Measurements from ENCODE around the gene TRABD2A.
"Not testable (repeated sequence)": the region's sequence is repeated elsewhere in the genome, so short reads cannot be mapped to it uniquely, and the experiment has no call there.

TRABD2A gene

GRCh38 chr2:84879584-84880394 is 1.1 kb downstream of the TRABD2A start:
- DNase-seq (ENCODE audit: low read depth) = no peak

- no peak for DNase-seq (ENCODE audit: low read depth)
Measured at GRCh38 chr2:84878896-84879583, 1.8 kb downstream of the TRABD2A start.

- no peak for DNase-seq (ENCODE audit: low read depth)
Measured at GRCh38 chr2:84878459-84878858, 2.4 kb downstream of the TRABD2A start.

GRCh38 chr2:84876369-84876768 is 4.5 kb downstream of the TRABD2A start:
- no peak for DNase-seq (ENCODE audit: low read depth)

- DNase-seq (ENCODE audit: low read depth) = not testable (repeated sequence)
Measured at GRCh38 chr2:84875619-84876018, 5.3 kb downstream of the TRABD2A start.

GRCh38 chr2:84875213-84875560 is 5.7 kb downstream of the TRABD2A start:
- no peak for DNase-seq (ENCODE audit: low read depth)

GRCh38 chr2:84874381-84875212 is 6.3 kb downstream of the TRABD2A start:
- no peak for DNase-seq (ENCODE audit: low read depth)

- DNase-seq (ENCODE audit: low read depth) = no peak
Measured at GRCh38 chr2:84873350-84873749, 7.5 kb downstream of the TRABD2A start.

- not testable (repeated sequence) for DNase-seq (ENCODE audit: low read depth)
Measured at GRCh38 chr2:84872691-84873090, 8.2 kb downstream of the TRABD2A start.

GRCh38 chr2:84870306-84870705 is 10.6 kb downstream of the TRABD2A start:
- no peak for DNase-seq (ENCODE audit: low read depth)

GRCh38 chr2:84868327-84868726 is 12.6 kb downstream of the TRABD2A start:
- DNase-seq (ENCODE audit: low read depth) = not testable (repeated sequence)

GRCh38 chr2:84866122-84866521 is 14.8 kb downstream of the TRABD2A start:
- DNase-seq (ENCODE audit: low read depth) = no peak

- DNase-seq (ENCODE audit: low read depth) = no peak
Measured at GRCh38 chr2:84865181-84865783, 15.6 kb downstream of the TRABD2A start.

GRCh38 chr2:84862006-84862405 is 18.9 kb downstream of the TRABD2A start:
- DNase-seq (ENCODE audit: low read depth) = no peak

- no peak for DNase-seq (ENCODE audit: low read depth)
Measured at GRCh38 chr2:84861539-84861938, 19.3 kb downstream of the TRABD2A start.

GRCh38 chr2:84858937-84859336 is 21.9 kb downstream of the TRABD2A start:
- no peak for DNase-seq (ENCODE audit: low read depth)

- no peak for DNase-seq (ENCODE audit: low read depth)
Measured at GRCh38 chr2:84858123-84858522, 22.8 kb downstream of the TRABD2A start.

GRCh38 chr2:84857566-84857965 is 23.3 kb downstream of the TRABD2A start:
- DNase-seq (ENCODE audit: low read depth) = no peak

- no peak for DNase-seq (ENCODE audit: low read depth)
Measured at GRCh38 chr2:84856787-84857186, 24.1 kb downstream of the TRABD2A start.

GRCh38 chr2:84855731-84856130 is 25.2 kb downstream of the TRABD2A start:
- no peak for DNase-seq (ENCODE audit: low read depth)

- no peak for DNase-seq (ENCODE audit: low read depth)
Measured at GRCh38 chr2:84854850-84855249, 26.0 kb downstream of the TRABD2A start.

- DNase-seq (ENCODE audit: low read depth) = no peak
Measured at GRCh38 chr2:84851876-84852275, 29.0 kb downstream of the TRABD2A start.

Measured in activated T-cell treated with anti-CD3 and anti-CD28 coated beads for 1 hour (primary cell).